A549 (cell line): ENCODE data around the gene RTN4RL1.

Experiments
- CEBPB ChIP-seq, 2 experiments: fragments of >200 bp in 1 of 2; sonication (Bioruptor Twin) in 1 of 2; formaldehyde crosslinking in 1 of 2; IDR thresholded peaks; 2 replicates each; pipeline ENCODE4 v1.6.1; 2012 to 2016
- CTCF ChIP-seq: fragments of >200 bp; sonication (Bioruptor Twin); formaldehyde crosslinking; IDR thresholded peaks from 3 replicates; pipeline ENCODE4 v1.5.1; 2016
- EP300 ChIP-seq, 2 experiments: fragments of >200 bp; sonication (Bioruptor Twin); formaldehyde crosslinking; IDR thresholded peaks; 2 replicates in 1 of 2; 3 replicates in 1 of 2; pipeline ENCODE4 v1.6.1; 2016 to 2017
- HDAC2 ChIP-seq: fragments of 200-600 bp; sonication (generic); IDR thresholded peaks from 2 replicates; pipeline ENCODE4 v1.6.1; 2016
- HOXA7 ChIP-seq: fragments of 250-450 bp; sonication (Bioruptor Pico); IDR thresholded peaks from 2 replicates; pipeline ENCODE4 v1.5.0; 2020; ENCODE audit warnings: mild to moderate bottlenecking, moderate library complexity
- KDM1A ChIP-seq: fragments of 200-600 bp; sonication (generic); IDR thresholded peaks from 2 replicates; pipeline ENCODE4 v1.6.1; 2016; ENCODE audit warnings: low read depth, mild to moderate bottlenecking
- MAX ChIP-seq: IDR thresholded peaks from 2 replicates; pipeline ENCODE4 v1.6.1; 2012
- MYC ChIP-seq: IDR thresholded peaks from 2 replicates; pipeline ENCODE4 v1.6.1; 2012; ENCODE audit warnings: mild to moderate bottlenecking, inconsistent platforms, low read length, improper control_type of control experiment, borderline replicate concordance
- PHF8 ChIP-seq: fragments of 200-600 bp; sonication (generic); IDR thresholded peaks from 2 replicates; pipeline ENCODE4 v1.6.1; 2016; ENCODE audit warnings: low read depth, mild to moderate bottlenecking, antibody characterized with exemption, moderate library complexity, borderline replicate concordance
- POLR2A ChIP-seq: IDR thresholded peaks from 2 replicates; pipeline ENCODE4 v1.6.1; 2012; ENCODE audit warnings: mild to moderate bottlenecking, low read length
- REST ChIP-seq: fragments of 200-600 bp; sonication (generic); IDR thresholded peaks from 2 replicates; pipeline ENCODE4 v1.6.1; 2016; ENCODE audit warnings: antibody characterized with exemption, mild to moderate bottlenecking, moderate library complexity
- SMC3 ChIP-seq: fragments of >200 bp; sonication (Bioruptor Twin); formaldehyde crosslinking; IDR thresholded peaks from 3 replicates; pipeline ENCODE4 v1.6.1; 2018; ENCODE audit warnings: inconsistent platforms

- no peak for TF ChIP-seq EP300 (IDR thresholded peaks at IDR 0.05)
- no peak for TF ChIP-seq CTCF
- TF ChIP-seq MYC = no peak
- no peak for TF ChIP-seq HOXA7 (CRISPR knock-in tag)
- TF ChIP-seq REST = no peak
- TF ChIP-seq MAX = no peak
- no peak for TF ChIP-seq SMC3
- TF ChIP-seq CEBPB (IDR thresholded peaks at IDR 0.05) = no peak
- no peak for TF ChIP-seq KDM1A
- no peak for TF ChIP-seq POLR2A
- no peak for TF ChIP-seq PHF8
- TF ChIP-seq HDAC2 = no peak
Observed at GRCh38 chr17:1898872-1899271, 126.3 kb downstream of the RTN4RL1 start.
